Type B pancreatic cell (in vitro differentiated cells): ENCODE data around the gene TSHZ1. TPM values are rescaled to one million over a fixed set of nuclear protein-coding genes. Genes with fewer than 3 reads are reported as not detected.
A peak's percentile ranks its signal among the peaks of the same experiment; 100 is the strongest.

Experiments
- DNase-seq: peaks from one replicate; pipeline ENCODE4 v3.0.0; 2021; ENCODE audit warnings: mixed read lengths; ENCODE audit not compliant: unreplicated experiment; ENCODE audit errors: extremely low spot score
- H3K27ac Mint-ChIP-seq: 2 replicates; pipeline ENCODE4 v1.8.0; 2021; ENCODE audit warnings: mild to moderate bottlenecking, mixed read lengths
- H3K27me3 Mint-ChIP-seq: 2 replicates; pipeline ENCODE4 v1.8.0; 2021; ENCODE audit warnings: mixed read lengths
- H3K36me3 Mint-ChIP-seq: 2 replicates; pipeline ENCODE4 v1.8.0; 2021; ENCODE audit warnings: mixed read lengths
- H3K4me1 Mint-ChIP-seq: one replicate; pipeline ENCODE4 v1.8.0; 2021; ENCODE audit warnings: mixed read lengths; ENCODE audit not compliant: unreplicated experiment
- H3K4me3 Mint-ChIP-seq: 2 replicates; pipeline ENCODE4 v1.8.0; 2021; ENCODE audit warnings: mild to moderate bottlenecking, mixed read lengths
- H3K9me3 Mint-ChIP-seq: 2 replicates; pipeline ENCODE4 v1.8.0; 2021; ENCODE audit warnings: mixed read lengths
- CTCF ChIP-seq: fragments of 200-600 bp; sonication (generic); conservative IDR thresholded peaks from 2 replicates; pipeline ENCODE4 v1.5.0; 2021; ENCODE audit warnings: antibody characterized with exemption, mild to moderate bottlenecking
- total RNA-seq: library from RNA; stranded (reverse); gene quantifications from 2 replicates; pipeline ENCODE4 v1.2.1, GENCODE V29; 2021; ENCODE audit warnings: low replicate concordance

The TSHZ1 gene
- total RNA-seq, 1 donor from 2014 or later: 79.9 TPM

GRCh38 chr18:75202696-75203365 is 7.8 kb upstream of the TSHZ1 start:
- Mint-ChIP-seq H3K4me1 (peaks cover 74% of the 10 kb centered on the region), H3K27ac (peak overlapping the region; percentile 46), H3K27me3 (peaks cover 40% of the 10 kb centered on the region), H3K9me3 (no peaks in the 10 kb centered on the region), H3K4me3 (peak overlapping the region; percentile 88), H3K36me3 (peaks cover 44% of the 10 kb centered on the region)
- no peak for DNase-seq
- TF ChIP-seq CTCF: no peak

- no peak for TF ChIP-seq CTCF
- Mint-ChIP-seq H3K27me3 (peaks cover 43% of the 10 kb centered on the region), H3K4me1 (peaks cover 66% of the 10 kb centered on the region), H3K9me3 (no peaks in the 10 kb centered on the region), H3K4me3 (peak overlapping the region; percentile 88), H3K36me3 (peaks cover 40% of the 10 kb centered on the region), H3K27ac (peak overlapping the region; percentile 46)
- DNase-seq: no peak
These were observed 7.0 kb upstream of the TSHZ1 start for GRCh38 chr18:75203416-75204268.

- Mint-ChIP-seq H3K9me3 (no peaks in the 10 kb centered on the region), H3K4me3 (peak overlapping the region; percentile 88), H3K27me3 (peaks cover 43% of the 10 kb centered on the region), H3K36me3 (peaks cover 40% of the 10 kb centered on the region), H3K4me1 (peaks cover 59% of the 10 kb centered on the region), H3K27ac (no peak overlapping the region)
- TF ChIP-seq CTCF: no peak
- no peak for DNase-seq
These were observed 6.3 kb upstream of the TSHZ1 start for GRCh38 chr18:75204269-75204731.

GRCh38 chr18:75204732-75205513 is 5.7 kb upstream of the TSHZ1 start:
- no peaks in the 10 kb centered on the region for H3K9me3 Mint-ChIP-seq
- peaks cover 43% of the 10 kb centered on the region for H3K27me3 Mint-ChIP-seq
- H3K4me3 Mint-ChIP-seq: peak overlapping the region; percentile 98
- TF ChIP-seq CTCF: no peak
- no peak for DNase-seq
- H3K36me3 Mint-ChIP-seq: peaks cover 36% of the 10 kb centered on the region
- peaks cover 55% of the 10 kb centered on the region for H3K4me1 Mint-ChIP-seq
- peak overlapping the region; percentile 91 for H3K27ac Mint-ChIP-seq

- no peak for TF ChIP-seq CTCF
- peak overlapping the region; percentile 98 for H3K4me3 Mint-ChIP-seq
- H3K36me3 Mint-ChIP-seq: peaks cover 34% of the 10 kb centered on the region
- peaks cover 46% of the 10 kb centered on the region for H3K27me3 Mint-ChIP-seq
- H3K4me1 Mint-ChIP-seq: peaks cover 55% of the 10 kb centered on the region
- DNase-seq: no peak
- peak overlapping the region; percentile 91 for H3K27ac Mint-ChIP-seq
- H3K9me3 Mint-ChIP-seq: no peaks in the 10 kb centered on the region
These were observed 5.0 kb upstream of the TSHZ1 start for GRCh38 chr18:75205514-75206132.
